ENCODE results near the gene GP2. TPM values are rescaled to one million over a fixed set of nuclear protein-coding genes. Genes with fewer than 3 reads are reported as not detected.

Gene GP2
- total RNA-seq, 2 experiments from 2014 or later = not detected

DNA sequence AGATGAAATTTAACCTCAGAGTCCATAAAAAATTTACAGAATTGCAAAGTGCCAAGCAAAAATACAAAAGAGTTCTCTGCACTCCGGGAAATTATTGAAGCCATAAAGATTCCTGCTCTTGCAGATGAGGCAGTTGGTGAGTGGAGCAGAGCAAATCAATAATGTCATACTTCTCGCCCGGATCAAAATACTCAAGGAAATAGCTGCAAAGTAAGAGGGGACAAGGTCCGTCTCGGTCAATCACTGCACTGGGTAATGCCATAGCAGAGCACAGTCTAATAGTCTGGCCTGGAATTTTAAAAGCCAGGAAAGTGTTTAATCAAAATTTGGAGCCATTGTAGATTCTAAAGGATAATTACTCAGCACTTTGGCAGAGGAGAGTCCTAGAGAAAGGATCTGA lies 58.9 kb downstream of the GP2 start:
- H3K9me3 Mint-ChIP-seq = no peaks in the 10 kb centered on the region
- no peaks in the 10 kb centered on the region for H3K36me3 Mint-ChIP-seq
- no peaks in the 10 kb centered on the region for H3K27me3 Mint-ChIP-seq
- no peak for ATAC-seq (ENCODE audit: low read depth)
- H3K4me1 Mint-ChIP-seq = no peaks in the 10 kb centered on the region
- H3K27ac Mint-ChIP-seq = no peak overlapping the region
- POLR2A ChIA-PET = no interaction called here
- no peak for DNase-seq
- H3K4me3 Mint-ChIP-seq = no peak overlapping the region

DNA sequence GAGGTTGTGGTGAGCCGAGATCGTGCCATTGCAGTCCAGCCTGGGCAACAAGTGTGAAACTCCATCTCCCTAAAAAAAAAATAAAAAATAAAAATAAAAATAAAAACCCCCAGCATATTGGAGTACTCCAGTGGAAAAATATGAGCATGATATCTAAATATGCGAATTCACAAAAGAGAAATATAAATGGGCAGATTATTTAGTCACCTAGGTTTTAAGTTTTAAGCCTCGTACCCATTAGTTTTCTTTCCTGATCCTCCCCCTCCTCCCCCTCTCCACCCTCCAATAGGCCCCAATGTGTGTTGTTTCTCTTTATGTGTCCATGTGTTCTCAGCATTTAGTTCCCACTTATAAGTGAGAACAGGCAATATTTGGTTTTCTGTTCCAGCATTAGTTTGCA lies 62.3 kb downstream of the GP2 start:
- no peak for ATAC-seq (ENCODE audit: low read depth)
- H3K4me3 Mint-ChIP-seq = no peak overlapping the region

DNA sequence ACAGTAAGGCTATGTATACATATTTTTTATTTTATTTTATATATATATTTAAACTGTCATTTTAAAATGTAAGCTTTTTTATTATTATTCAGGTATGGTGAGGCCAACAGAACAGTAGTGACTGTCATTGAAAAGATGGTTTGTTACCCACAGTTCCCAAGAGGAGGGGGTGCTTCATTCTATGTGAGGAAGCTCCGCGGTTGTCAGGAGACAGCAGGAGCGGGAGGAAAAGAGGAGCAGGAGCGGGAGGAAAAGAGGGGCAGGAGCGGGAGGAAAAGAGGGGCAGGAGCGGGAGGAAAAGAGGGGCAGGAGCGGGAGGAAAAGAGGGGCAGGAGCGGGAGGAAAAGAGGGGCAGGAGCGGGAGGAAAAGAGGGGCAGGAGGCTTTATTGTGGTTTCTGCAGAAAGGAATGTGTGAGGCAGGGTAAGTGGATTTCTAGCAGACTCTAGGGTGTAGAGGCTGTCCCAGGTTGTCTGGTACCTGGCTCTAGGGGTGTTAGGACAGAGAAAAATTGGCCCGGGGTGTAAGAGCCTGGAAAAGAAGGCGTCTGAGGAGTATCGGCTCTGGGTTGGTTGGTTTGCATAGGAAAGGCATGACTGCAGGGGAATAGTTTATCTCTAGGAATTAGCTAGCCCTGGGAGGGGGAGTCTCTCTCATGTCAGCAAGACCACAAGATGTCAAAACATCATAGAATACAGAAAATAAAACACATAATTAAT lies 64.0 kb downstream of the GP2 start:
- Mint-ChIP-seq H3K36me3 (no peaks in the 10 kb centered on the region), H3K27ac (no peak overlapping the region), H3K4me3 (no peak overlapping the region), H3K27me3 (no peaks in the 10 kb centered on the region), H3K9me3 (no peaks in the 10 kb centered on the region), H3K4me1 (no peaks in the 10 kb centered on the region)
- POLR2A ChIA-PET = no interaction called here
- ATAC-seq (ENCODE audit: low read depth) (no peak), DNase-seq (no peak)

More for the DNA sequence above, 62.3 kb downstream of the GP2 start:
- Mint-ChIP-seq H3K36me3 (no peaks in the 10 kb centered on the region), H3K27me3 (no peaks in the 10 kb centered on the region), H3K9me3 (no peaks in the 10 kb centered on the region), H3K4me1 (no peaks in the 10 kb centered on the region), H3K27ac (no peak overlapping the region)
- DNase-seq = no peak
- POLR2A ChIA-PET = no interaction called here

DNA sequence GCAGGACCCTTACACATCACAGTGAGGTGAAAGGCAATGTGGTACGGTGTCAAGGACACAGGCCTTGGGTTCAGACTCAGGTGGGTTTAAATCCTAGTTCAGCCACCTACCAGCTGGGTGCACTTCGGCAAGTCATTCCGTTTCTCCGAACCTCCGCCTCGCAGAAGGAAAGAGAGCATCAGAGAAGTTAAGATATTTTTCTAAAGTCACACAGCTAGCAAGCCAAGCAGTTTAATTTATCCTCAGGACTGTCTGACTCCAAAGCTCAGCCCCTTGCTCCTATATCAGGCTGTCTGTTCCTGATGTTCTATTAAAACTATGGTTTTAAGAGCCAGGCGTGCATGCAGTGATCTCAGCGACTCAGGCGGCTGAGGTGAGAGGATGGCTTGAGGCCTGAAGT lies 65.1 kb downstream of the GP2 start:
- POLR2A ChIA-PET = no interaction called here
- no peaks in the 10 kb centered on the region for H3K9me3 Mint-ChIP-seq
- H3K27ac Mint-ChIP-seq = no peak overlapping the region
- H3K4me3 Mint-ChIP-seq = no peak overlapping the region
- DNase-seq (no peak), ATAC-seq (ENCODE audit: low read depth) (no peak)
- no peaks in the 10 kb centered on the region for H3K27me3 Mint-ChIP-seq
- H3K36me3 Mint-ChIP-seq = no peaks in the 10 kb centered on the region
- no peaks in the 10 kb centered on the region for H3K4me1 Mint-ChIP-seq

DNA sequence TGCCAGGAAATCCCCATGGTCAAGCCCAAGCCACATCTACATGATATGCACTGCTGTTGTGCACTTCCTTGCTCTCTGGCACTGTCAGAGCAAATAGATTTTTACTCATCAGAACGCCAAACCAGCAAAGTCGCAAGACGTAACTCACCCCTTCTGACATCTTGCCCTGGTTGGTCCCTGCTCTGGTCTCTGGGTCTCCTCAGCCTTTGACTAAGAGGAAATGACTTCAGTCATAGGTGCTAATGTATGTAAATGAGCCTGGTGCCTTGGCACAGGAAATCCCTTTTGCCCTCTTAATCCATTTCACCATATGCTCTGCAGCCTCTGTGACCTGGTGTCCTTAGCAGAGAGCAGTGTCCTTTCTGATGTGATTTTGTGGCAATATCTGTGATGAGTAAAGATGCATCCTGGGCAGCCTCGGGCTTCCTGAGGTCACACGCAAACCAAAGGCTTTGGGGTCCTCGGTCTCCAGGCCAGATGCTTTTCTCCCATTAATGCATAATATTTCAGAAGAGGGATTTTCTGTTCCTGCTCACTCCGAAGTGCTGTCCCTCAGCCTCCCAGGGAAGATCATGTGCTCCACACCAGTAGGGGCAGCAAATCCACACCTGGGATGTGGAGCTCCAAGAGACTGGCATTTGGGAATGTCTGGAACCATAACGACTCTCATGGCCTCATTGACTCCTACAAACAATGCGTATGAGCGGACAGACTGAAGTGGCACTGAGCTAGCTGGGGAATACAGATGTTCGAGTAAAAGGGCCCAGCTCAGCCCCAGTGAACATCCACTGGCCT lies 66.9 kb downstream of the GP2 start:
- Mint-ChIP-seq H3K9me3 (no peaks in the 10 kb centered on the region), H3K27me3 (no peaks in the 10 kb centered on the region), H3K27ac (no peak overlapping the region), H3K4me1 (no peaks in the 10 kb centered on the region), H3K4me3 (no peak overlapping the region), H3K36me3 (no peaks in the 10 kb centered on the region)
- no peak for DNase-seq
- no peak for ATAC-seq (ENCODE audit: low read depth)
- POLR2A ChIA-PET = no interaction called here

Other genes with a start within 250 kb of the GP2 start
- gene UMOD, start 25.2 kb upstream of the GP2 start, total RNA-seq = not detected
- not detected for gene PDILT, start 77.2 kb upstream of the GP2 start, total RNA-seq
- not detected for gene ACSM5, start 82.0 kb upstream of the GP2 start, total RNA-seq
- not detected for gene ACSM2A, start 124.0 kb upstream of the GP2 start, total RNA-seq
- not detected for gene ACSM2B, start 248.9 kb upstream of the GP2 start, total RNA-seq

Measured in activated naive CD8-positive, alpha-beta T cell treated with anti-CD3 and anti-CD28 coated beads, Interleukin-2, amount 10 ng/mL, durations not matched to agents 7 days and 5 days (primary cell).